Upper lobe of left lung (tissue), 6 donors: ENCODE results near the gene TRIM50. TPM values are rescaled to one million over a fixed set of nuclear protein-coding genes. Genes with fewer than 3 reads are reported as not detected.

Experiments
- ATAC-seq, 2 donors: fragments of 200-7000 bp; cut with Tn5 transposase; one replicate each; pipeline ENCODE4 v1.9.1; 2022; ENCODE audit warnings: mild to moderate bottlenecking in 2 of 2, moderate library complexity in 2 of 2; ENCODE audit not compliant: low FRiP score in 2 of 2
- DNase-seq, 2 donors: peaks; one replicate each; pipeline ENCODE4 v3.0.0-alpha.2; 2019 to 2020
- H3K27ac ChIP-seq, 4 donors: fragments of 200-600 bp; sonication (generic); one replicate each; pipeline ENCODE4 v1.5.1; 2016 to 2019
- H3K27me3 ChIP-seq, 4 donors: fragments of 200-600 bp; sonication (generic); one replicate each; pipeline ENCODE4 v1.5.1; 2017 to 2019
- H3K36me3 ChIP-seq, 4 donors: fragments of 200-600 bp; sonication (generic); one replicate each; pipeline ENCODE4 v1.5.1; 2016 to 2019
- H3K4me1 ChIP-seq, 4 donors: fragments of 200-600 bp; sonication (generic); one replicate each; pipeline ENCODE4 v1.5.1; 2018 to 2019
- H3K4me3 ChIP-seq, 4 donors: fragments of 200-600 bp; sonication (generic); one replicate each; pipeline ENCODE4 v1.5.1; 2017 to 2019; ENCODE audit warnings: mild to moderate bottlenecking in 2 of 4, moderate library complexity in 1 of 4
- H3K9me3 ChIP-seq, 4 donors: fragments of 200-600 bp; sonication (generic); one replicate each; pipeline ENCODE4 v1.5.1; 2018 to 2019
- EP300 ChIP-seq, 4 donors: sonication (generic); formaldehyde crosslinking; IDR thresholded peaks; one replicate each; pipeline ENCODE4 v1.5.1; 2017; ENCODE audit warnings: antibody characterized with exemption in 4 of 4, control low read depth in 2 of 4
- POLR2A ChIP-seq, 4 donors: fragments of 450-650 bp; IDR thresholded peaks; one replicate each; pipeline ENCODE4 v1.5.1; 2016 to 2017; ENCODE audit warnings: antibody characterized with exemption in 4 of 4, mild to moderate bottlenecking in 2 of 4
- POLR2AphosphoS5 ChIP-seq, 2 donors: sonication (generic); formaldehyde crosslinking; IDR thresholded peaks; one replicate each; pipeline ENCODE4 v1.5.1; 2017; ENCODE audit warnings: antibody characterized with exemption in 2 of 2
- WGBS, 2 donors: methylation state at CpG; one replicate each; pipeline ENCODE4 v1.1.5; 2017 to 2018; 5-methylcytosine and 5-hydroxymethylcytosine counted together
- total RNA-seq, 6 donors: library from RNA; depleted of rRNA in 4 of 6; stranded (reverse); fragments of >200 nt in 4 of 6; gene quantifications; one replicate each; pipeline versions ENCODE4 v1.1.0 to v1.2.1, GENCODE V29; 2016 to 2021
- TF ChIP-seq, protein P1 (sequence below), 6 experiments: fragments of 450-650 bp in 4 of 6; fragments of 200-600 bp in 2 of 6; sonication (generic) in 2 of 6; IDR thresholded peaks; one replicate each; pipeline ENCODE4 v1.5.1; 2016 to 2019; ENCODE audit warnings: antibody characterized with exemption in 6 of 6
- donor health status: DM: no; HTN: no; CAD: no; lungs with moderate emphysema.
- donor health status: DM: no; HTN: yes; CAD: no; lungs with severe emphysema.

The TRIM50 gene
- total RNA-seq, 6 donors from 2014 or later: 0.13 to 0.55 (median 0.37) TPM; not detected in 3

DNA sequence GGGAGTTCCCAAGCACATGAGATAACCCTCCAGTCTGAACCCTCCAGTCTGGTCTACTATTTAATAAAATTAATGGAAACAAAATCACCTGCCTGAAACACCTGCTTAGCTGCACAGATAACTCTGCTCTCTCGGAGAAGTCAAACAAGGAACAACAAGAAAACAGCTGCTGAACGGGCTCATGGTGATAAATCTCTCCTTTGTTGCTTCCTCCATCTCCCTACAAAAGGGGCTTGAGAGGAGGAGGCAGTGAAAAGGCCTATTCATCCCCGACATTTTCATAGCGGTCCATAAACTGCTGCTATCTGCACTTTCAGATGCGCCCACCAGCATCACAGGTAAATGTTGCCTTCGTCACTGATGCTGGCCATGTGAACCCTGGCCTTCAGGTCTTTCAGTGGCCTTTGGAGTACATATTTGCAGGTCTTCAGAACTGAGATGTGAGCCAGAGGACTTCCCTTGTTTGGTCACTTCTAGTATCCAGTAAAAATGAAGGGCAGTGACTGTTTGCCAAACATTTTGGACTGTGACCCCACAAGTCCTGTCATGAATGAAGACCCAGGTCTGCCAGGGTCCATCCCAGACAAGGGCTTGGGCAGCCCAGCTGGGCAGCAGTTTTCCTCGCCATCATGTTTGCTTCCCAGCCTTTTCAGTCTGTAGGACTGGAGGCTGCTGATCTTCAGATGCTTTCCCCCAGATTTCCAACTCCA lies 15.9 kb upstream of the TRIM50 start:
- 84 to 92% methylated on average over 7 of the region's 7 CpGs for WGBS, 2 donors
- no peak for DNase-seq
- Histone ChIP-seq H3K27me3 (no peaks in the 10 kb centered on the region), H3K9me3 (no peaks in the 10 kb centered on the region), H3K4me1 (peaks cover 0 to 3% (median 0%) of the 10 kb centered on the region in 4 donors), H3K4me3 (no peak overlapping the region), H3K36me3 (no peaks in the 10 kb centered on the region), H3K27ac (no peak overlapping the region)
- no peak for TF ChIP-seq EP300 (IDR thresholded peaks at IDR 0.05)
- TF ChIP-seq POLR2A (IDR thresholded peaks at IDR 0.05): no peak
- TF ChIP-seq POLR2AphosphoS5 (IDR thresholded peaks at IDR 0.05): no peak
- TF ChIP-seq, protein P1, sequence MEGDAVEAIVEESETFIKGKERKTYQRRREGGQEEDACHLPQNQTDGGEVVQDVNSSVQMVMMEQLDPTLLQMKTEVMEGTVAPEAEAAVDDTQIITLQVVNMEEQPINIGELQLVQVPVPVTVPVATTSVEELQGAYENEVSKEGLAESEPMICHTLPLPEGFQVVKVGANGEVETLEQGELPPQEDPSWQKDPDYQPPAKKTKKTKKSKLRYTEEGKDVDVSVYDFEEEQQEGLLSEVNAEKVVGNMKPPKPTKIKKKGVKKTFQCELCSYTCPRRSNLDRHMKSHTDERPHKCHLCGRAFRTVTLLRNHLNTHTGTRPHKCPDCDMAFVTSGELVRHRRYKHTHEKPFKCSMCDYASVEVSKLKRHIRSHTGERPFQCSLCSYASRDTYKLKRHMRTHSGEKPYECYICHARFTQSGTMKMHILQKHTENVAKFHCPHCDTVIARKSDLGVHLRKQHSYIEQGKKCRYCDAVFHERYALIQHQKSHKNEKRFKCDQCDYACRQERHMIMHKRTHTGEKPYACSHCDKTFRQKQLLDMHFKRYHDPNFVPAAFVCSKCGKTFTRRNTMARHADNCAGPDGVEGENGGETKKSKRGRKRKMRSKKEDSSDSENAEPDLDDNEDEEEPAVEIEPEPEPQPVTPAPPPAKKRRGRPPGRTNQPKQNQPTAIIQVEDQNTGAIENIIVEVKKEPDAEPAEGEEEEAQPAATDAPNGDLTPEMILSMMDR (IDR thresholded peaks at IDR 0.05): no peak
- ATAC-seq: no peak

DNA sequence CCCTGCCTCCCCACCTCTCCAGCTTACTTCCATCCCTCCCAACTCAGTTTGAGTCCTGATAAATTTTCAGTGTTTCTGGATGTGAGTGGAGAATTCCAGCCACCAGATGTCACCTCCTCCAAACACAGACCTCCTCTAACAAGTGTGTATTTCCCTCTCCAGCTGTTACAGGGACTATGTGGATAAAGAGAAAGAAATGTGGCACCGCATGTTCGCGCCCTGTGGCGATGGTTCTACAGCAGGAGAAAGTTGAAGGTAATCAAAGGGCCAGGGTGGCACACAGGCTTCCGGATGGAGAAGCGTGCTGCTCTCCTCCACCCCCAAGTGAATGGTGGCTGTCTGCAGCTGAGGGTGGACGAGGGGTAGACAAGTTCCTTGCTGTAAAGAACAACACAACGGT lies 14.8 kb upstream of the TRIM50 start:
- DNase-seq (no peak), ATAC-seq (peak; percentile 65 to 72)
- Histone ChIP-seq H3K27me3 (no peaks in the 10 kb centered on the region), H3K9me3 (no peaks in the 10 kb centered on the region), H3K4me3 (no peak overlapping the region), H3K4me1 (peaks cover 0 to 3% (median 0%) of the 10 kb centered on the region in 4 donors), H3K36me3 (no peaks in the 10 kb centered on the region), H3K27ac (no peak overlapping the region)
- 48 to 55% methylated on average over 8 of the region's 8 CpGs for WGBS, 2 donors
- TF ChIP-seq, protein P1 (IDR thresholded peaks at IDR 0.05): peak in 3 of 6 experiments; percentile 15 to 42 (median 35)
- no peak for TF ChIP-seq POLR2AphosphoS5 (IDR thresholded peaks at IDR 0.05)
- TF ChIP-seq EP300 (IDR thresholded peaks at IDR 0.05): no peak
- TF ChIP-seq POLR2A (IDR thresholded peaks at IDR 0.05): no peak

DNA sequence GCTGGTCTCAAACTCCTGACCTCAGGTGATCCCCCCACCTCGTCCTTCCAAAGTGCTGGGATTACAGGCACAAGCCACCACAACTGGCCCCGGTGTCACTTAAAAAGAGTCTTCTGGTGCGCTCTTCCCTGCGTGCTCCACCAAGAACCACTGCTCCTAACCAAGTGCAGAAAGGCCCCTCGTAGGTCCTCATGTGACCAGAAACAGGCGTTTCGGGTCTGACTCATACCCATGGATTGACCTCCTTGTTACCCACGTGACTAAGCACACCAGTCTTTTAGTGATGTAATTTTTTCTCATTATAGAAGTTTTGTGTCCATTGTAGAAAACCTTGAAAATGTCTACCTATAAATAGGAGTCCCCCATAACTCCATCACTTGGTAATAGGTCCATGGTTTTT lies 14.0 kb upstream of the TRIM50 start:
- H3K4me1 ChIP-seq: peaks cover 0 to 3% (median 0%) of the 10 kb centered on the region in 4 donors
- WGBS, 2 donors: 48 to 70% methylated on average over 8 of the region's 8 CpGs
- H3K36me3 ChIP-seq: no peaks in the 10 kb centered on the region
- DNase-seq: no peak
- no peak overlapping the region for H3K4me3 ChIP-seq
- no peaks in the 10 kb centered on the region for H3K9me3 ChIP-seq
- peak in 1 of 2 donors; percentile 56 for ATAC-seq
- no peak overlapping the region for H3K27ac ChIP-seq
- TF ChIP-seq, protein P1 (IDR thresholded peaks at IDR 0.05): no peak
- TF ChIP-seq EP300 (IDR thresholded peaks at IDR 0.05) (no peak), POLR2A (IDR thresholded peaks at IDR 0.05) (no peak), POLR2AphosphoS5 (IDR thresholded peaks at IDR 0.05) (no peak)
- no peaks in the 10 kb centered on the region for H3K27me3 ChIP-seq

DNA sequence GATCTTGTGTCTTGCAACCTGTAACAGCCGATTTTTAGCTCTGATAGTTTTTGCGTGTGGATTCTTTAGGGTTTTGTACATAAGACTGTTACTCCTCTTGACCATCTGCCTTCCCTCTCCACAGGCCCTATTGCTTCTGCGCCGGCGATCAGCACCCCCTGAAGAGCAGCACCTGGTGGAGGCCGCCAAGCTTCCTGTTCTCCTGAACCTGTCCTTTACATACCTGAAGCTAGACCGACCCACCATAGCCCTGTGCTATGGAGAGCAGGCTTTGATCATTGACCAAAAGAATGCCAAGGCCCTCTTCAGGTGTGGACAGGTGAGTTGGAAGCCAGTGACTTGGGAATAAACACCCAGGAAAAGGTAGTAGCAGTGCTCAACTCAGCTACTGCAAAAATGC lies 12.6 kb upstream of the TRIM50 start:
- 77 to 83% methylated on average over 7 of the region's 7 CpGs for WGBS, 2 donors
- Histone ChIP-seq H3K9me3 (no peaks in the 10 kb centered on the region), H3K27ac (no peak overlapping the region), H3K27me3 (no peaks in the 10 kb centered on the region), H3K4me3 (no peak overlapping the region), H3K36me3 (no peaks in the 10 kb centered on the region), H3K4me1 (peaks cover 0 to 3% (median 0%) of the 10 kb centered on the region in 4 donors)
- ATAC-seq (no peak), DNase-seq (no peak)
- TF ChIP-seq EP300 (IDR thresholded peaks at IDR 0.05) (no peak), POLR2AphosphoS5 (IDR thresholded peaks at IDR 0.05) (no peak), POLR2A (IDR thresholded peaks at IDR 0.05) (no peak)
- TF ChIP-seq, protein P1 (IDR thresholded peaks at IDR 0.05): no peak

DNA sequence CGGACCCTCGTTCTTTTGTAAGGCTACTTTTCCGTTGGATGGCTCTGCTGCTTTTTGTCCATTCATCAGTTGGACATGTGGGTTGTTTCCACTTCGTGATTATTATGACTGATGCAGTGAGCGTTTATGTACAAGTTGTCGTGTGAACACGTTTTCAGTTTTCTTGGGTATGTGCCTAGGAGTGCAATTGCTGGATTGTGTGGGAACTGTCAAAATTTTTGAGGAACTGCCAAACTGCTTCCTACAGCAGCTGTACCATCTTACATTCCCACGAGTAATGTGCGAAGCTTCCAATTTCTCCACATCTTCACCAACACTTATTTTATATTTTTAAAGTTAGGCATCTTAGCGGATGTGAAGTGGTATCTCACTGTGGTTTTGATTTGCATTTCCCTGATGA lies 10.4 kb upstream of the TRIM50 start:
- Histone ChIP-seq H3K27me3 (no peaks in the 10 kb centered on the region), H3K9me3 (no peaks in the 10 kb centered on the region), H3K27ac (no peak overlapping the region), H3K36me3 (no peaks in the 10 kb centered on the region), H3K4me1 (peaks cover 0 to 3% (median 0%) of the 10 kb centered on the region in 4 donors), H3K4me3 (no peak overlapping the region)
- DNase-seq: no peak
- no peak for ATAC-seq
- TF ChIP-seq POLR2A (IDR thresholded peaks at IDR 0.05) (no peak), EP300 (IDR thresholded peaks at IDR 0.05) (no peak), POLR2AphosphoS5 (IDR thresholded peaks at IDR 0.05) (no peak)
- TF ChIP-seq, protein P1 (IDR thresholded peaks at IDR 0.05): no peak
- 67 to 74% methylated on average over 10 of the region's 10 CpGs for WGBS, 2 donors
